Adrenal gland (tissue), 12 donors: ENCODE results near the gene ZNF140. TPM values are rescaled to one million over a fixed set of nuclear protein-coding genes. Genes with fewer than 3 reads are reported as not detected.
A peak's percentile ranks its signal among the peaks of the same experiment; 100 is the strongest.

Source experiments
- DNase-seq, 7 donors: peaks; one replicate each; pipeline ENCODE4 v3.0.0-alpha.2; 2019 to 2020
- H3K27ac ChIP-seq, 5 donors: fragments of 200-600 bp; sonication (generic) in 4 of 5; 1 replicate in 3 of 5; 2 replicates in 2 of 5; pipeline versions ENCODE4 v1.5.1 to v1.8.0; 2016 to 2020; ENCODE audit warnings: mild to moderate bottlenecking in 1 of 5
- H3K27me3 ChIP-seq: fragments of 200-600 bp; 2 replicates; pipeline ENCODE4 v1.8.0; 2021
- H3K36me3 ChIP-seq, 2 donors: fragments of 200-600 bp; replicated peaks in 1 of 2; 1 replicate in 1 of 2; 2 replicates in 1 of 2; pipeline versions ENCODE4 v1.5.1 to v1.8.0; 2018 to 2022
- H3K4me1 ChIP-seq, 2 donors: fragments of 200-600 bp; replicated peaks in 1 of 2; 1 replicate in 1 of 2; 2 replicates in 1 of 2; pipeline versions ENCODE4 v1.5.1 to v1.8.0; 2018 to 2021
- H3K4me3 ChIP-seq, 4 donors: fragments of 200-600 bp; sonication (generic) in 3 of 4; one replicate each; pipeline ENCODE4 v1.5.1; 2016 to 2018
- H3K9me3 ChIP-seq, 3 donors: fragments of 200-600 bp; sonication (generic) in 1 of 3; replicated peaks in 1 of 3; 1 replicate in 2 of 3; 2 replicates in 1 of 3; pipeline versions ENCODE4 v1.5.1 to v1.8.0; 2016 to 2021
- CTCF ChIP-seq, 6 experiments: fragments of 450-650 bp in 4 of 6; fragments of 200-600 bp in 2 of 6; sonication (generic) in 1 of 6; IDR thresholded peaks; 1 replicate in 5 of 6; 2 replicates in 1 of 6; pipeline versions ENCODE4 v1.5.1 to v1.8.0; 2016 to 2021; ENCODE audit warnings: antibody characterized with exemption in 6 of 6, mild to moderate bottlenecking in 2 of 6, moderate library complexity in 1 of 6
- POLR2A ChIP-seq, 2 donors: fragments of 450-650 bp; IDR thresholded peaks; one replicate each; pipeline ENCODE4 v1.6.1; 2017; ENCODE audit warnings: antibody characterized with exemption in 2 of 2, mild to moderate bottlenecking in 2 of 2, moderate library complexity in 1 of 2
- WGBS, 4 donors: extraction: QIAGEN DNeasy Blood & Tissue Kit in 2 of 4; methylation state at CpG; one replicate each; pipeline versions ENCODE4 v1.1.5 to v1.1.7; 2013 to 2017; 5-methylcytosine and 5-hydroxymethylcytosine counted together
- intact Hi-C, 2 donors: fragments of 100-400 bp; cut with DNase I; formaldehyde crosslinking; loops; one replicate each; pipeline versions ENCODE4 v1.14.1 to v1.15.0; 2022 to 2023
- polyA plus RNA-seq, 3 donors: library from polyadenylated mRNA; stranded (reverse); fragments of 200-250 nt in 2 of 3; fragments of 350-450 nt in 1 of 3; fragmentation: Illumina TruSeq in 1 of 3; extraction: RNeasy Lipid Tissue Mini Kit (QIAGEN cat#74804) in 1 of 3; gene quantifications; one replicate each; pipeline ENCODE4 v1.2.3, GENCODE V29; 2013 to 2014
- total RNA-seq, 9 donors: library from RNA; depleted of rRNA in 4 of 9; stranded (reverse); fragments of >200 nt in 4 of 9; fragments of 120-200 nt in 1 of 9; fragmentation: NEBNext Ultra II Directional in 1 of 9; extraction: Animal tissue kit (Norgen Biotek cat#: 25700) in 1 of 9; gene quantifications; one replicate each; pipeline versions ENCODE4 v1.1.0 to v1.2.4, GENCODE V29; 2013 to 2023
- donor health status: healthy with polysubstance abuse.
- donor health status: Bipolar disorder and iron deficiency.
- donor health status: DM: yes; HTN: yes; CAD: no.
- donor health status: DM: no; HTN: no; CAD: no.
- donor health status: DM: no; HTN: no; CAD: no.
- donor health status: DM: yes; HTN: yes; CAD: no.

ZNF140 gene
- total and polyA plus RNA-seq, 12 donors, result 6.5 to 37.3 (median 19.9) TPM

GRCh38 chr12:133108150-133108549, 27.4 kb downstream of the ZNF140 start:
- intact Hi-C loops, result loop anchor here in 1 of 2 donors (5.0 kb wide), 1 partner anchor 181 kb away; no protein-coding TSS in a partner anchor
- Histone ChIP-seq H3K27ac (no peak overlapping the region), H3K36me3 (peaks cover 0 to 8% of the 10 kb centered on the region in 2 donors), H3K27me3 (no peaks in the 10 kb centered on the region), H3K4me1 (no peaks in the 10 kb centered on the region), H3K9me3 (peaks cover 27 to 96% (median 48%) of the 10 kb centered on the region in 3 donors), H3K4me3 (no peak overlapping the region)
- TF ChIP-seq CTCF (IDR thresholded peaks at IDR 0.05) (no peak), POLR2A (IDR thresholded peaks at IDR 0.05) (no peak)
- no peak for DNase-seq
- whole genome bisulfite sequencing, 4 donors, result 96 to 99% (median 98%) methylated on average over 2 of the region's 2 CpGs

- intact Hi-C loops, result no loop called here
- no peak for TF ChIP-seq CTCF (IDR thresholded peaks at IDR 0.05)
- TF ChIP-seq POLR2A (IDR thresholded peaks at IDR 0.05), result no peak
- H3K36me3 ChIP-seq, result no peaks in the 10 kb centered on the region
- WGBS, 4 donors, result 88 to 97% (median 92%) methylated on average over 3 of the region's 3 CpGs
- no peaks in the 10 kb centered on the region for H3K27me3 ChIP-seq
- no peak for DNase-seq
- H3K27ac ChIP-seq, result no peak overlapping the region
- H3K9me3 ChIP-seq, result peaks cover 8 to 97% (median 25%) of the 10 kb centered on the region in 3 donors
- no peaks in the 10 kb centered on the region for H3K4me1 ChIP-seq
- peak overlapping the region in 1 of 4 donors; percentile 10 for H3K4me3 ChIP-seq
Measured at GRCh38 chr12:133120385-133121191, 39.9 kb downstream of the ZNF140 start.

GRCh38 chr12:133124674-133125073, 44.0 kb downstream of the ZNF140 start:
- TF ChIP-seq CTCF (IDR thresholded peaks at IDR 0.05), result no peak
- TF ChIP-seq POLR2A (IDR thresholded peaks at IDR 0.05), result no peak
- 92 to 98% (median 96%) methylated on average over 2 of the region's 2 CpGs for WGBS, 4 donors
- no peak for DNase-seq
- Histone ChIP-seq H3K4me1 (no peaks in the 10 kb centered on the region), H3K36me3 (no peaks in the 10 kb centered on the region), H3K27ac (no peak overlapping the region), H3K27me3 (no peaks in the 10 kb centered on the region), H3K9me3 (peaks cover 4 to 84% (median 22%) of the 10 kb centered on the region in 3 donors), H3K4me3 (no peak overlapping the region)
- intact Hi-C loops, result no loop called here

GRCh38 chr12:133129368-133130037, 48.8 kb downstream of the ZNF140 start:
- Histone ChIP-seq H3K27me3 (no peaks in the 10 kb centered on the region), H3K4me3 (peak overlapping the region; percentile 10 to 82 (median 77)), H3K4me1 (peaks cover 8 to 12% of the 10 kb centered on the region in 2 donors), H3K27ac (peak overlapping the region; percentile 75 to 97 (median 91)), H3K9me3 (peaks cover 4 to 44% (median 6%) of the 10 kb centered on the region in 3 donors), H3K36me3 (no peaks in the 10 kb centered on the region)
- intact Hi-C loops, result no loop called here
- peak in 4 of 7 donors; percentile 19 to 62 (median 26) for DNase-seq
- 16 to 35% (median 26%) methylated on average over 17 to 26 of the region's 26 CpGs for WGBS, 4 donors
- no peak for TF ChIP-seq CTCF (IDR thresholded peaks at IDR 0.05)
- TF ChIP-seq POLR2A (IDR thresholded peaks at IDR 0.05), result no peak
